ENCODE results near the gene NUP50. TPM values are rescaled to one million over a fixed set of nuclear protein-coding genes. Genes with fewer than 3 reads are reported as not detected.

NUP50 gene
- total RNA-seq, 6 experiments from 2014 or later = 26.4 to 57.2 (median 31.4) TPM

- no peaks in the 10 kb centered on the region for H3K27me3 ChIP-seq
- peaks cover 0 to 3% (median 0%) of the 10 kb centered on the region in 4 donors for H3K36me3 ChIP-seq
- no peak overlapping the region for H3K27ac ChIP-seq
- no peak for DNase-seq
- intact Hi-C loops (cut with DNase I) = loop anchor here in 1 of 2 donors (10.0 kb wide), 1 partner anchor 50 kb away; no protein-coding TSS in a partner anchor
- TF ChIP-seq POLR2A (IDR thresholded peaks at IDR 0.05) (no peak), CTCF (IDR thresholded peaks at IDR 0.05) (no peak)
- peaks cover 0 to 14% (median 6%) of the 10 kb centered on the region in 4 donors for H3K4me1 ChIP-seq
- H3K9me3 ChIP-seq = no peaks in the 10 kb centered on the region
- peak in 1 of 4 donors; percentile 13 for ATAC-seq
- no peak overlapping the region for H3K4me3 ChIP-seq
- WGBS (ENCODE audit: insufficient coverage, low coverage, low lambda C conversion rate, missing lambda C conversion rate) = 87% methylated on average over 3 of the region's 3 CpGs
Measured at GRCh38 chr22:45154383-45154782, 9.3 kb upstream of the NUP50 start.

- H3K36me3 ChIP-seq = peaks cover 0 to 2% (median 0%) of the 10 kb centered on the region in 4 donors
- ATAC-seq = no peak
- H3K4me3 ChIP-seq = no peak overlapping the region
- TF ChIP-seq CTCF (IDR thresholded peaks at IDR 0.05) (no peak), POLR2A (IDR thresholded peaks at IDR 0.05) (no peak)
- DNase-seq = no peak
- H3K27ac ChIP-seq = no peak overlapping the region
- no peaks in the 10 kb centered on the region for H3K9me3 ChIP-seq
- intact Hi-C loops (cut with DNase I) = loop anchor here in 1 of 2 donors (10.0 kb wide), 1 partner anchor 50 kb away; no protein-coding TSS in a partner anchor
- no peaks in the 10 kb centered on the region for H3K27me3 ChIP-seq
- 78% methylated on average over 9 of the region's 9 CpGs for WGBS (ENCODE audit: insufficient coverage, low coverage, low lambda C conversion rate, missing lambda C conversion rate)
- H3K4me1 ChIP-seq = peaks cover 0 to 22% (median 11%) of the 10 kb centered on the region in 4 donors
Measured at GRCh38 chr22:45155050-45155840, 8.5 kb upstream of the NUP50 start.

- DNase-seq (no peak), ATAC-seq (no peak)
- TF ChIP-seq POLR2A (IDR thresholded peaks at IDR 0.05) = no peak
- intact Hi-C loops (cut with DNase I) = loop anchor here in 1 of 2 donors (10.0 kb wide), 1 partner anchor 53 kb away; no protein-coding TSS in a partner anchor
- H3K36me3 ChIP-seq = no peaks in the 10 kb centered on the region
- 84% methylated on average over 3 of the region's 3 CpGs for WGBS (ENCODE audit: insufficient coverage, low coverage, low lambda C conversion rate, missing lambda C conversion rate)
- H3K4me3 ChIP-seq = no peak overlapping the region
- no peaks in the 10 kb centered on the region for H3K9me3 ChIP-seq
- H3K4me1 ChIP-seq = peaks cover 0 to 39% (median 16%) of the 10 kb centered on the region in 4 donors
- H3K27me3 ChIP-seq = no peaks in the 10 kb centered on the region
- peak overlapping the region; percentile 78 to 96 (median 92) for H3K27ac ChIP-seq
Measured at GRCh38 chr22:45157907-45158306, 5.8 kb upstream of the NUP50 start.

- DNase-seq = peak in 1 of 3 donors; percentile 33
- H3K4me3 ChIP-seq = no peak overlapping the region
- 19% methylated on average over 5 of the region's 5 CpGs for WGBS (ENCODE audit: insufficient coverage, low coverage, low lambda C conversion rate, missing lambda C conversion rate)
- intact Hi-C loops (cut with DNase I) = loop anchor here in 1 of 2 donors (10.0 kb wide), 1 partner anchor 55 kb away; no protein-coding TSS in a partner anchor
- ATAC-seq = peak; percentile 35 to 58 (median 45)
- H3K36me3 ChIP-seq = no peaks in the 10 kb centered on the region
- no peaks in the 10 kb centered on the region for H3K9me3 ChIP-seq
- TF ChIP-seq POLR2A (IDR thresholded peaks at IDR 0.05) = peak; percentile 27
- peak in 2 of 4 donors; percentile 12 to 43 for TF ChIP-seq CTCF (IDR thresholded peaks at IDR 0.05)
- no peaks in the 10 kb centered on the region for H3K27me3 ChIP-seq
- H3K27ac ChIP-seq = peak overlapping the region; percentile 78 to 96 (median 92)
- peaks cover 0 to 41% (median 16%) of the 10 kb centered on the region in 4 donors for H3K4me1 ChIP-seq
Measured at GRCh38 chr22:45159652-45160462, 3.9 kb upstream of the NUP50 start.

All from right lobe of liver (tissue), 6 donors.